ENCODE results near the gene TMEM181. TPM values are rescaled to one million over a fixed set of nuclear protein-coding genes. Genes with fewer than 3 reads are reported as not detected.

TMEM181 gene
- polyA plus RNA-seq, 1 of the 3 experiments (the other 2 are of a cell fraction) = 19.5 TPM

DNA sequence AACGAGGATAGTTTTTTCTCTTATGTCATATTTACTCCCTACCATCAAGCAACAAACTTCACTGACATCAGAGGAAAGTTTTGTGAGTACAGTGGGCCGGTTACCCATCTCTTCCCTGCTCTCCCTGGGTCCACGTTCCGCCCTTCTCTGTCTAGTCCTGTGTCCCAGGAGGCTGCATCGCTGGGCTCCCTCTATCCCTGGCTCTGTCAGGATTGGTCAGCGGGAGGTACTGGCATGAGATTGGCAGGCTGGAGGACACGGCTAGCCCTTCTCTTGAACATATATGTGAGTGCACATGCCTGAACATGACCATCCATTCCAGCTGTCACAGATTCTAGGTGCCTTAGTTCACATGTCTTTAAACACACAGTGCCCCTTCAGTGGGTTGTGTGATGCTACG, 30.3 kb upstream of the TMEM181 start:
- Histone ChIP-seq H4K20me1 (ENCODE audit: insufficient read depth) (no peaks in the 10 kb centered on the region), H3K9ac (no peak overlapping the region), H2AFZ (ENCODE audit: low read depth) (no peak overlapping the region), H3K79me2 (ENCODE audit: insufficient read depth) (no peaks in the 10 kb centered on the region), H3K4me1 (ENCODE audit: control insufficient read depth in 1 of 2, insufficient read depth in 2 of 2, low read depth in 1 of 2, low read length in 1 of 2) (no peaks in the 10 kb centered on the region), H3K9me3 (peaks cover 8% of the 10 kb centered on the region; the same call in 1 of the 2 replicates), H3K4me2 (no peak overlapping the region), H3K4me3 (ENCODE audit: low read depth in 2 of 2, low read length in 1 of 2) (no peak overlapping the region), H3K27me3 (ENCODE audit: insufficient read depth) (no peaks in the 10 kb centered on the region), H3K9me2 (no peaks in the 10 kb centered on the region), H3K27ac (ENCODE audit: low read depth in 2 of 2, low read length in 1 of 2) (no peak overlapping the region), H3K36me3 (replicated peaks in 1 of 2; ENCODE audit: control insufficient read depth in 1 of 2, insufficient read depth in 2 of 2, low read length in 1 of 2) (no peaks in the 10 kb centered on the region), H3F3A (replicated peaks; ENCODE audit: insufficient read depth) (no peaks in the 10 kb centered on the region)
- no peak for DNase-seq
- WGBS (ENCODE audit: low lambda C conversion rate) = 60% methylated on average over 8 of the region's 8 CpGs
- ChIA-PET POLR2A (no interaction called here), CTCF (interaction anchor here (1.2 to 1.8 kb wide), 2 partner anchors 11 to 308 kb away, joined by 4 to 6 read pairs; no protein-coding TSS in a partner anchor)
- TF ChIP-seq FOSL2 (IDR thresholded peaks at IDR 0.05; ENCODE audit: borderline replicate concordance, low read depth) = no peak
- no peak for TF ChIP-seq FOXM1 (IDR thresholded peaks at IDR 0.05; ENCODE audit: low read depth)
- no peak for TF ChIP-seq SIN3A (IDR thresholded peaks at IDR 0.05; ENCODE audit: borderline replicate concordance, low read depth, low read length)
- TF ChIP-seq GABPA (IDR thresholded peaks at IDR 0.05; ENCODE audit: low read depth) = no peak
- TF ChIP-seq SMC3 (IDR thresholded peaks at IDR 0.05; ENCODE audit: low read depth, low read length) = no peak
- TF ChIP-seq ELF1 (IDR thresholded peaks at IDR 0.05) = no peak
- TF ChIP-seq TEAD4 (IDR thresholded peaks at IDR 0.05; ENCODE audit: borderline replicate concordance, insufficient read depth) = no peak
- TF ChIP-seq USF2 (IDR thresholded peaks at IDR 0.05; ENCODE audit: borderline replicate concordance, low read depth, low read length) = no peak

DNA sequence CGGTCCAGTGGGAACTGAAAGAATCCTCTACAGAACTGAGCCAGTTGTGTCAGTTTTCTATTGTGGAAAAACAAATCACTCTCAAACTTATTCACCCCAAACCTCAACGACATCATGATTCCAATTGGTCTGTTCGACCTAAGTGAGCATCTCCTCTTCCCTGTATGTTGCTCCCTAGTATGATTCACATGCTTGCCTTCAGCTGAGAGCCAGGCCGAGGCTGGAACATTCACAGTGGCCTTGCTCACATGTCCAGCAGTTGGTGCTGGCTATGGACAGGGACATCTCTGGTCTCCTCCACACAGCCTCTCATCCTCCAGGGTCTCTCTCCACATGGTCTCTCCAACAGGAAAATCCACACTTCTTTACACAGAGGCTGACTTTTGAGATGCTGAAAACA, 28.3 kb upstream of the TMEM181 start:
- no peaks in the 10 kb centered on the region for H3K79me2 ChIP-seq (ENCODE audit: insufficient read depth)
- 50% methylated on average over 4 of the region's 4 CpGs for WGBS (ENCODE audit: low lambda C conversion rate)
- POLR2A ChIA-PET = no interaction called here
- peaks cover 0 to 4% of the 10 kb centered on the region in 2 experiments; a peak in 1 of 4 replicates for H3K4me1 ChIP-seq (ENCODE audit: control insufficient read depth in 1 of 2, insufficient read depth in 2 of 2, low read depth in 1 of 2, low read length in 1 of 2)
- H3K9me2 ChIP-seq = no peaks in the 10 kb centered on the region
- CTCF ChIA-PET = interaction anchor here (1.5 to 1.6 kb wide), 2 partner anchors 73 to 310 kb away, joined by 4 to 5 read pairs; no protein-coding TSS in a partner anchor
- H4K20me1 ChIP-seq (ENCODE audit: insufficient read depth) = no peaks in the 10 kb centered on the region
- H3K27me3 ChIP-seq (ENCODE audit: insufficient read depth) = no peaks in the 10 kb centered on the region
- TF ChIP-seq EZH2phosphoT487 (IDR thresholded peaks at IDR 0.05; ENCODE audit: borderline replicate concordance, low read depth) (no peak), YY1 (IDR thresholded peaks at IDR 0.05; ENCODE audit: low read depth) (no peak), CHD2 (IDR thresholded peaks at IDR 0.05; ENCODE audit: low read length, partially characterized antibody) (no peak), FOXM1 (IDR thresholded peaks at IDR 0.05; ENCODE audit: low read depth) (no peak), PBX3 (IDR thresholded peaks at IDR 0.05) (no peak), EP300 (IDR thresholded peaks at IDR 0.05; ENCODE audit: borderline replicate concordance in 1 of 2, low read depth in 1 of 2, low read length in 1 of 2) (no peak), USF1 (IDR thresholded peaks at IDR 0.05; ENCODE audit: borderline replicate concordance, low read depth) (no peak), MXI1 (IDR thresholded peaks at IDR 0.05; ENCODE audit: low read depth, low read length) (no peak), RFX5 (IDR thresholded peaks at IDR 0.05; ENCODE audit: low read length) (no peak), FOSL2 (IDR thresholded peaks at IDR 0.05; ENCODE audit: borderline replicate concordance, low read depth) (no peak), ELF1 (IDR thresholded peaks at IDR 0.05) (no peak), RXRA (IDR thresholded peaks at IDR 0.05; ENCODE audit: borderline replicate concordance, low read depth) (no peak), RCOR1 (IDR thresholded peaks at IDR 0.05; ENCODE audit: low read length) (no peak), FOXJ3 (CRISPR knock-in tag; IDR thresholded peaks at IDR 0.05) (no peak), GABPA (IDR thresholded peaks at IDR 0.05; ENCODE audit: low read depth) (no peak)
- TF ChIP-seq, protein P1, sequence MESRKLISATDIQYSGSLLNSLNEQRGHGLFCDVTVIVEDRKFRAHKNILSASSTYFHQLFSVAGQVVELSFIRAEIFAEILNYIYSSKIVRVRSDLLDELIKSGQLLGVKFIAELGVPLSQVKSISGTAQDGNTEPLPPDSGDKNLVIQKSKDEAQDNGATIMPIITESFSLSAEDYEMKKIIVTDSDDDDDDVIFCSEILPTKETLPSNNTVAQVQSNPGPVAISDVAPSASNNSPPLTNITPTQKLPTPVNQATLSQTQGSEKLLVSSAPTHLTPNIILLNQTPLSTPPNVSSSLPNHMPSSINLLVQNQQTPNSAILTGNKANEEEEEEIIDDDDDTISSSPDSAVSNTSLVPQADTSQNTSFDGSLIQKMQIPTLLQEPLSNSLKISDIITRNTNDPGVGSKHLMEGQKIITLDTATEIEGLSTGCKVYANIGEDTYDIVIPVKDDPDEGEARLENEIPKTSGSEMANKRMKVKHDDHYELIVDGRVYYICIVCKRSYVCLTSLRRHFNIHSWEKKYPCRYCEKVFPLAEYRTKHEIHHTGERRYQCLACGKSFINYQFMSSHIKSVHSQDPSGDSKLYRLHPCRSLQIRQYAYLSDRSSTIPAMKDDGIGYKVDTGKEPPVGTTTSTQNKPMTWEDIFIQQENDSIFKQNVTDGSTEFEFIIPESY (IDR thresholded peaks at IDR 0.05; ENCODE audit: borderline replicate concordance, low read depth) = no peak
- no peaks in the 10 kb centered on the region for H3F3A ChIP-seq (replicated peaks; ENCODE audit: insufficient read depth)
- H3K9ac ChIP-seq = no peak overlapping the region
- H3K36me3 ChIP-seq (replicated peaks in 1 of 2; ENCODE audit: control insufficient read depth in 1 of 2, insufficient read depth in 2 of 2, low read length in 1 of 2) = no peaks in the 10 kb centered on the region
- peaks cover 8% of the 10 kb centered on the region; the same call in 1 of the 2 replicates for H3K9me3 ChIP-seq
- H2AFZ ChIP-seq (ENCODE audit: low read depth) = no peak overlapping the region
- no peak overlapping the region for H3K4me2 ChIP-seq
- no peak overlapping the region for H3K27ac ChIP-seq (ENCODE audit: low read depth in 2 of 2, low read length in 1 of 2)
- DNase-seq = no peak
- H3K4me3 ChIP-seq (ENCODE audit: low read depth in 2 of 2, low read length in 1 of 2) = no peak overlapping the region
